SJCRH30 (cell line): ENCODE measurements around the gene MS4A2. TPM values are rescaled to one million over a fixed set of nuclear protein-coding genes. Genes with fewer than 3 reads are reported as not detected.
A peak's percentile ranks its signal among the peaks of the same experiment; 100 is the strongest.
"Not testable (repeated sequence)": the region's sequence is repeated elsewhere in the genome, so short reads cannot be mapped to it uniquely, and the experiment has no call there.

Source experiments
- DNase-seq, 2 experiments: peaks; one replicate each; pipeline ENCODE4 v3.0.0-alpha.2; 2015 to 2020
- H3K27ac ChIP-seq: fragments of 250-450 bp; sonication (Bioruptor Pico); 2 replicates; pipeline ENCODE4 v1.5.1; 2020; ENCODE audit warnings: mild to moderate bottlenecking, moderate library complexity
- H3K27me3 ChIP-seq: fragments of 250-450 bp; sonication (Bioruptor Pico); 2 replicates; pipeline ENCODE4 v1.5.1; 2020; ENCODE audit warnings: mild to moderate bottlenecking, moderate library complexity
- H3K36me3 ChIP-seq: fragments of 250-450 bp; sonication (Bioruptor Pico); 2 replicates; pipeline ENCODE4 v1.5.1; 2020; ENCODE audit warnings: mild to moderate bottlenecking, moderate library complexity
- H3K4me1 ChIP-seq: fragments of 250-450 bp; sonication (Bioruptor Pico); 2 replicates; pipeline ENCODE4 v1.5.1; 2020; ENCODE audit warnings: mild to moderate bottlenecking, moderate library complexity
- H3K4me3 ChIP-seq: fragments of 250-450 bp; sonication (Bioruptor Pico); 2 replicates; pipeline ENCODE4 v1.5.1; 2020; ENCODE audit warnings: mild to moderate bottlenecking, moderate library complexity
- H3K9me3 ChIP-seq: fragments of 250-450 bp; sonication (Bioruptor Pico); replicated peaks from 2 replicates; pipeline ENCODE4 v1.5.1; 2020; ENCODE audit warnings: mild to moderate bottlenecking, moderate library complexity
- total RNA-seq: library from RNA; depleted of rRNA; stranded (reverse); fragments of >200 nt; shearing (Covaris generic); gene quantifications from 2 replicates; pipeline ENCODE4 v1.2.3, GENCODE V29; 2014; rRNA removed

Gene MS4A2
- not detected in 2 replicates for total RNA-seq

DNA sequence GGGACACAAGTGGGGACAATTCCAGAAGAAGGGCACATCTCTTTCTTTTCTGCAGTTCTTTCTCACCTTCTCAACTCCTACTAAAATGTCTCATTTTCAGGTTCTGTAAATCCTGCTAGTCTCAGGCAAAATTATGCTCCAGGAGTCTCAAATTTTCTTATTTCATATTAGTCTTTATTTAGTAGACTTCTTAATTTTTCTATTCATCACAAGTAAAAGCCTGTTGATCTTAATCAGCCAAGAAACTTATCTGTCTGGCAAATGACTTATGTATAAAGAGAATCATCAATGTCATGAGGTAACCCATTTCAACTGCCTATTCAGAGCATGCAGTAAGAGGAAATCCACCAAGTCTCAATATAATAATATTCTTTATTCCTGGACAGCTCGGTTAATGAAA is at the start of gene MS4A2:
TSS of gene MS4A2 (plus strand) at position 301 of the 400 bp plus-strand sequence. CDS start 102 bp downstream, outside the sequence.
- Histone ChIP-seq H3K27ac (no peak within 1 kb of the TSS), H3K27me3 (no peaks in the 10 kb centered on the region), H3K4me3 (no peak within 1 kb of the TSS), H3K9me3 (no peaks in the 10 kb centered on the region), H3K36me3 (no peaks in the 10 kb centered on the region), H3K4me1 (no peaks in the 10 kb centered on the region)
- no peak for DNase-seq

- no peak for DNase-seq
- H3K4me1 ChIP-seq = no peaks in the 10 kb centered on the region
- H3K4me3 ChIP-seq = no peak within 1 kb of the TSS
- H3K36me3 ChIP-seq = no peaks in the 10 kb centered on the region
- H3K9me3 ChIP-seq = no peaks in the 10 kb centered on the region
- no peak within 1 kb of the TSS for H3K27ac ChIP-seq
- no peaks in the 10 kb centered on the region for H3K27me3 ChIP-seq
These were observed 48.4 kb upstream of the MS4A2 start, which contains the start of gene OOSP2 for GRCh38 chr11:60040109-60040508. Gene OOSP2, plus strand, starts transcription at chr11:60040409. Its CDS starts 51 bp downstream, at chr11:60040460.

- not testable (repeated sequence) for H3K27ac ChIP-seq, H3K9me3 ChIP-seq, H3K36me3 ChIP-seq, DNase-seq, H3K4me1 ChIP-seq, H3K27me3 ChIP-seq, H3K4me3 ChIP-seq
These were observed 38.0 kb upstream of the MS4A2 start for GRCh38 chr11:60050422-60050821.

- not testable (repeated sequence) for H3K4me3 ChIP-seq, DNase-seq, H3K27me3 ChIP-seq, H3K4me1 ChIP-seq, H3K36me3 ChIP-seq, H3K27ac ChIP-seq, H3K9me3 ChIP-seq
These were observed 37.6 kb upstream of the MS4A2 start for GRCh38 chr11:60050839-60051238.

DNA sequence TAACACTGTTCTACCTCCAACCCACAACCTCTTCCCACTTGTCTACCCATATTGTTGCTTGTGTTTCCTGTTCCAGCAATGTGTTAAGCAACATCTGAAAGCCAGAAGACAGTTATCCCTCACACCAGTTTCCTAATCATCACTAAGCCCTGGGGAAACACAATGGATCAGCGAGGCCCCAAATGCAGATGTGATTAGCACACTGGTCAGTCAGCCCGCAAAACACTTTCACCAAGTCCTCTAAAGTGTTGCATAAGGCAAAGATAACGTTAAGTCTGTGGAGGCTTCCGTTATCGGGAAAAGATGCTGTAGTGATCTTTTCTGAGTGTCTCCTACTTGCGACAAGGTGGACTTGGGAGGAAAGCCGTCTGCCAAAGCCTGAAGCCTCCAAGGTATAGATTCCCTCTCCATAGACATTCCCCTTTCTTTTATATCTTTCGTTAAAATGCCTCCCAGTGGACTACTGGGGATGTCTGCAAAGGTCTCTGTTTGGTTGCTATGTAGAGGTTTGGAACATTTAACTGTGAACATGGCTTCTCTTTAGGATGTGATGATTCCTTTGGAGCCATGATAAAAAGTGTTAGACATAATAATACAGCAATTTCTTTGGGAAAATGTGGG is 32.0 kb upstream of the MS4A2 start, which contains the start of gene MS4A3:
TSS of gene MS4A3 (plus strand) at position 317 of the 621 bp plus-strand sequence. CDS start 4,496 bp downstream, outside the sequence.
- Histone ChIP-seq H3K4me3 (no peak within 1 kb of the TSS), H3K27ac (no peak within 1 kb of the TSS), H3K9me3 (no peaks in the 10 kb centered on the region), H3K27me3 (no peaks in the 10 kb centered on the region), H3K4me1 (no peaks in the 10 kb centered on the region), H3K36me3 (no peaks in the 10 kb centered on the region)
- DNase-seq = no peak

DNA sequence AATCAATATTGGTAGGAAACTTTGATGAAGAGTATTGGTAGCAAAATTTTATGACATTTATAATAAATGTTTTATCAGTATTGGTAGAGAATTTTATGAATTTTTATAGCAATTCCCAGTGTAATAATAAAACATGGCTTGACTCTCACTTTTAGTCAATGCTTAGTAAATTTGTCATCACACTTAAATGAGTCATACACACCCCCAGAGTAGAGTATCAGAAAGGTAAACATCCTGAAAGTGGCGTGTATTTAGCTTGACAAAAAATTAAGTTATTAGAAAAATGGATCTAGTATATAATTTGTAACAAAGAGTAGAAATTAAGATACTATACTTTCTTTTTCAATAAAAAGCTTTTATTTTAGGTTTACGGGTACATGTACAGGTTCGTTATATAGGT is 29.4 kb upstream of the MS4A2 start:
- H3K9me3 ChIP-seq = no peaks in the 10 kb centered on the region
- H3K4me3 ChIP-seq = no peak overlapping the region
- DNase-seq = no peak

DNA sequence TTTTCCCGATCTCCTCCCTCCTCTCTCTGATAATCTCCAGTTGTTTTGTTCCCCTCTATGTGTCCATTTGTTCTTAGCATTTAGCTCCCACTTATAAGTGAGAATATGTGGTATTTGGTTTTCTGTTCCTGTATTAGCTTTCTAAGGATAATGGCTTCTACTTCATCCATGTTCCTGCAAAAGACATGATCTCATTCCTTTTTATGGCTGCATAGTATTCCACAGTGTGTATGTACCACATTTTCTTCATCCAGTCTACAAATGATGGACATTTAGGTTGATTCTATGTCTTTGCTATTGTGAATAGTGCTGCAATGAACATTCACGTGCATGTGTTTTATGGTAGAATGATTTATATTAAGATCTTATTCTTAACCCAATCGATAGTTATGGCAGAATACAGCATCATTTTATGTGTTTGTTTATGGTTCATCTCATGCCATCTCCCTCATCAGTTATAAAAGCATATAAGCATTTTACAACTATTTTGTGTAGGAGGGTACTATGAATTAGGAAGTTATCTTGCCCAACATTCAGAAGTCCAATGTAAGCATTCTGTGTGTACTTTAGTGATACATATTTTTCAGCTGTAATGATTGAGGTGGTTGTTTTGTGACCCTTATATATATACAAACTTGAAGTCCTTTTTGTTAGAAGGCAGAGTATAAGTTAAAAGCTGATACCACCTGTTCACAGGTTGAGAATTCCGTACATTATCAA is 28.8 kb upstream of the MS4A2 start:
- no peaks in the 10 kb centered on the region for H3K9me3 ChIP-seq
- no peak overlapping the region for H3K4me3 ChIP-seq
- DNase-seq = no peak
- H3K36me3 ChIP-seq = no peaks in the 10 kb centered on the region
- no peaks in the 10 kb centered on the region for H3K4me1 ChIP-seq
- H3K27ac ChIP-seq = no peak overlapping the region
- no peaks in the 10 kb centered on the region for H3K27me3 ChIP-seq

More for the DNA sequence above, 29.4 kb upstream of the MS4A2 start:
- Histone ChIP-seq H3K36me3 (no peaks in the 10 kb centered on the region), H3K27ac (no peak overlapping the region), H3K27me3 (no peaks in the 10 kb centered on the region), H3K4me1 (no peaks in the 10 kb centered on the region)

DNA sequence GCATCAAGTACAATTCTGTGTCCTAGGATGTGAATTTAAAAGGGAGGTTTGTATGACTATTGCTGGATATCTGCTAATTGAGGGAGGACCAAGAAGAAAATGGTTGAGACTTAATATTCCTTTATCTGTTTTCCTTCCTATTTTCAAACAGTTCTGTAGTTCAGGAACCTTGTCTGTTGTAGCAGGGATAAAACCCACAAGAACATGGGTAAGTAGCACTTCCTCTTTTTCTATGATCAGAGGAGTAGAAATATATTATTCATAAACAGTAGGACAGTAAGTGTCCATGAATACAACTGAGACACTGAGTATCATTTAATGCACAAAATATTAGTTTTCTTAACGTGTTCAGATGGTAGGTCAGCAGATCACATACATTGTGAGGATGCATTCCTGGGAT is 24.4 kb upstream of the MS4A2 start:
- no peaks in the 10 kb centered on the region for H3K9me3 ChIP-seq

GRCh38 chr11:60065801-60066200 is 22.7 kb upstream of the MS4A2 start:
- H3K4me3 ChIP-seq = no peak overlapping the region
- H3K27me3 ChIP-seq = no peaks in the 10 kb centered on the region; the same call in 1 of the 2 replicates
- no peak overlapping the region for H3K27ac ChIP-seq
- no peaks in the 10 kb centered on the region for H3K36me3 ChIP-seq
- peak in 1 of 2 experiments; percentile 9 for DNase-seq
- H3K9me3 ChIP-seq = no peaks in the 10 kb centered on the region
- no peaks in the 10 kb centered on the region for H3K4me1 ChIP-seq

More for the DNA sequence above, 24.4 kb upstream of the MS4A2 start:
- Histone ChIP-seq H3K27ac (no peak overlapping the region), H3K4me1 (no peaks in the 10 kb centered on the region), H3K27me3 (no peaks in the 10 kb centered on the region; the same call in 1 of the 2 replicates), H3K4me3 (no peak overlapping the region), H3K36me3 (no peaks in the 10 kb centered on the region)
- no peak for DNase-seq

- Histone ChIP-seq H3K9me3 (no peaks in the 10 kb centered on the region), H3K27me3 (no peaks in the 10 kb centered on the region; the same call in 1 of the 2 replicates), H3K4me3 (no peak overlapping the region), H3K36me3 (no peaks in the 10 kb centered on the region), H3K27ac (no peak overlapping the region), H3K4me1 (no peaks in the 10 kb centered on the region)
- no peak for DNase-seq
These were observed 19.0 kb upstream of the MS4A2 start for GRCh38 chr11:60069450-60069849.

GRCh38 chr11:60071644-60072043 is 16.8 kb upstream of the MS4A2 start:
- not testable (repeated sequence) for H3K9me3 ChIP-seq, H3K27ac ChIP-seq, DNase-seq, H3K27me3 ChIP-seq, H3K4me1 ChIP-seq, H3K4me3 ChIP-seq, H3K36me3 ChIP-seq

GRCh38 chr11:60077216-60077817 is 11.1 kb upstream of the MS4A2 start:
- Histone ChIP-seq H3K27me3 (no peaks in the 10 kb centered on the region), H3K27ac (no peak overlapping the region), H3K4me1 (no peaks in the 10 kb centered on the region), H3K36me3 (no peaks in the 10 kb centered on the region), H3K4me3 (no peak overlapping the region), H3K9me3 (no peaks in the 10 kb centered on the region)
- no peak for DNase-seq

DNA sequence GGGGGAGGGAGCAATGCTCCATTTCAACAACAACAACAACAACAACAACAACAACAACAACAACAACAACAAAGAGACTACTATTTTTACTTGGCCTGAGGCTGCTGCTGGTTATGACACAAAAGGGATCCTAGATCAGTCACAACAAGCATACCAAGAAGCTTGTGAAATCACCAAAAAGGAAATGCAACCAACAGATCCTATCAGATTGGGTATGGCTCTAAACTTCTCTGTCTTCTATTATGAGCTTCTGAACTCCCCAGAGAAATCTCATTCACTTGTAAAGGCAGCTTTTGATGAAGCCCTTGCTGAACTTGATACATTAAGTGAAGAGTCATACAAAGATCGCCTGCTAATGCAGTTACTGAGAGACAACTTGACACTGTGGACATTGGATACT is 10.5 kb upstream of the MS4A2 start:
- H3K27me3 ChIP-seq = no peaks in the 10 kb centered on the region
- H3K9me3 ChIP-seq = no peaks in the 10 kb centered on the region

GRCh38 chr11:60078745-60079144 is 9.7 kb upstream of the MS4A2 start:
- H3K27ac ChIP-seq = peak overlapping the region; percentile 7; the same call in 1 of the 2 replicates
- no peaks in the 10 kb centered on the region for H3K4me1 ChIP-seq
- no peaks in the 10 kb centered on the region for H3K9me3 ChIP-seq
- no peaks in the 10 kb centered on the region for H3K36me3 ChIP-seq
- no peak overlapping the region for H3K4me3 ChIP-seq
- H3K27me3 ChIP-seq = no peaks in the 10 kb centered on the region
- DNase-seq = peak in 1 of 2 experiments; percentile 16

More for the DNA sequence above, 10.5 kb upstream of the MS4A2 start:
- Histone ChIP-seq H3K36me3 (no peaks in the 10 kb centered on the region), H3K4me1 (no peaks in the 10 kb centered on the region), H3K27ac (no peak overlapping the region), H3K4me3 (no peak overlapping the region)
- peak in 1 of 2 experiments; percentile 3 for DNase-seq

GRCh38 chr11:60080535-60080934 is 7.9 kb upstream of the MS4A2 start:
- no peak for DNase-seq
- Histone ChIP-seq H3K4me1 (no peaks in the 10 kb centered on the region), H3K4me3 (no peak overlapping the region), H3K36me3 (no peaks in the 10 kb centered on the region), H3K27ac (no peak overlapping the region), H3K27me3 (no peaks in the 10 kb centered on the region), H3K9me3 (no peaks in the 10 kb centered on the region)
